ENCODE results near the gene PHACTR2.

The PHACTR2 gene

GRCh38 chr6:143817621-143818020 is 139.9 kb downstream of the PHACTR2 start:
- no peak for DNase-seq (ENCODE audit: low spot score)
- TF ChIP-seq CTCF (IDR thresholded peaks at IDR 0.05; ENCODE audit: borderline replicate concordance, control extremely low read depth, extremely low read depth, insufficient read depth, missing control alignments), result no peak
- in situ Hi-C loops (cut with MboI; ENCODE audit: low sequenced_read_pairs, unreplicated experiment), result no loop called here

- DNase-seq (ENCODE audit: low spot score), result no peak
- in situ Hi-C loops (cut with MboI; ENCODE audit: low sequenced_read_pairs, unreplicated experiment), result no loop called here
- TF ChIP-seq CTCF (IDR thresholded peaks at IDR 0.05; ENCODE audit: borderline replicate concordance, control extremely low read depth, extremely low read depth, insufficient read depth, missing control alignments), result no peak
These were observed 143.6 kb downstream of the PHACTR2 start for GRCh38 chr6:143821359-143821758.

- no peak for DNase-seq (ENCODE audit: low spot score)
- TF ChIP-seq CTCF (IDR thresholded peaks at IDR 0.05; ENCODE audit: borderline replicate concordance, control extremely low read depth, extremely low read depth, insufficient read depth, missing control alignments), result no peak
- in situ Hi-C loops (cut with MboI; ENCODE audit: low sequenced_read_pairs, unreplicated experiment), result no loop called here
These were observed 144.8 kb downstream of the PHACTR2 start for GRCh38 chr6:143822584-143823024.

- in situ Hi-C loops (cut with MboI; ENCODE audit: low sequenced_read_pairs, unreplicated experiment), result no loop called here
- no peak for DNase-seq (ENCODE audit: low spot score)
- no peak for TF ChIP-seq CTCF (IDR thresholded peaks at IDR 0.05; ENCODE audit: borderline replicate concordance, control extremely low read depth, extremely low read depth, insufficient read depth, missing control alignments)
These were observed 145.8 kb downstream of the PHACTR2 start for GRCh38 chr6:143823548-143823947.

GRCh38 chr6:143828572-143828971 is 150.8 kb downstream of the PHACTR2 start:
- in situ Hi-C loops (cut with MboI; ENCODE audit: low sequenced_read_pairs, unreplicated experiment), result no loop called here
- TF ChIP-seq CTCF (IDR thresholded peaks at IDR 0.05; ENCODE audit: borderline replicate concordance, control extremely low read depth, extremely low read depth, insufficient read depth, missing control alignments), result no peak
- no peak for DNase-seq (ENCODE audit: low spot score)

GRCh38 chr6:143836150-143836549 is 158.4 kb downstream of the PHACTR2 start:
- no peak for TF ChIP-seq CTCF (IDR thresholded peaks at IDR 0.05; ENCODE audit: borderline replicate concordance, control extremely low read depth, extremely low read depth, insufficient read depth, missing control alignments)
- no peak for DNase-seq (ENCODE audit: low spot score)
- in situ Hi-C loops (cut with MboI; ENCODE audit: low sequenced_read_pairs, unreplicated experiment), result no loop called here

GRCh38 chr6:143838395-143838794 is 160.6 kb downstream of the PHACTR2 start:
- DNase-seq (ENCODE audit: low spot score), result no peak
- TF ChIP-seq CTCF (IDR thresholded peaks at IDR 0.05; ENCODE audit: borderline replicate concordance, control extremely low read depth, extremely low read depth, insufficient read depth, missing control alignments), result no peak
- in situ Hi-C loops (cut with MboI; ENCODE audit: low sequenced_read_pairs, unreplicated experiment), result no loop called here
